Esophagus muscularis mucosa (tissue), 4 donors: Measurements from ENCODE around the gene MYLK.

Source experiments
- CTCF ChIP-seq, 3 experiments: fragments of 200-600 bp in 2 of 3; fragments of 450-650 bp in 1 of 3; sonication (generic) in 2 of 3; IDR thresholded peaks; one replicate each; pipeline ENCODE4 v1.5.1; 2017 to 2019; ENCODE audit warnings: antibody characterized with exemption in 3 of 3, mild to moderate bottlenecking in 2 of 3, moderate library complexity in 1 of 3
- EP300 ChIP-seq: sonication (generic); formaldehyde crosslinking; IDR thresholded peaks from one replicate; pipeline ENCODE4 v1.6.1; 2017; ENCODE audit warnings: antibody characterized with exemption
- POLR2A ChIP-seq: fragments of 450-650 bp; IDR thresholded peaks from one replicate; pipeline ENCODE4 v1.6.1; 2017; ENCODE audit warnings: antibody characterized with exemption, moderate library complexity, mild to moderate bottlenecking, low read depth

GRCh38 chr3:123658852-123659206 lies 225.3 kb downstream of the MYLK start:
- no peak for TF ChIP-seq CTCF (IDR thresholded peaks at IDR 0.05)
- no peak for TF ChIP-seq POLR2A
- no peak for TF ChIP-seq EP300
